Activated CD8-positive, alpha-beta memory T cell treated with anti-CD3 and anti-CD28 coated beads, Interleukin-2, amount 50 U/mL, for 1 hour (primary cell): ENCODE measurements around the gene PHLPP1.

ENCODE experiments used
- DNase-seq: peaks from one replicate; pipeline ENCODE4 v3.0.0-alpha.2; 2020; ENCODE audit errors: extremely low read depth

The PHLPP1 gene

GRCh38 chr18:62810682-62811081 is 95.3 kb downstream of the PHLPP1 start:
- DNase-seq: no peak

- no peak for DNase-seq
These were observed 96.3 kb downstream of the PHLPP1 start for GRCh38 chr18:62811674-62812073.

- DNase-seq: no peak
These were observed 96.9 kb downstream of the PHLPP1 start for GRCh38 chr18:62812242-62812641.

GRCh38 chr18:62812876-62813275 is 97.5 kb downstream of the PHLPP1 start:
- no peak for DNase-seq

GRCh38 chr18:62814132-62814759 is 98.9 kb downstream of the PHLPP1 start:
- DNase-seq: no peak

- DNase-seq: no peak
These were observed 110.0 kb downstream of the PHLPP1 start for GRCh38 chr18:62825382-62825781.

GRCh38 chr18:62827397-62827796 is 112.1 kb downstream of the PHLPP1 start:
- no peak for DNase-seq

- no peak for DNase-seq
These were observed 112.8 kb downstream of the PHLPP1 start for GRCh38 chr18:62828091-62828640.

- DNase-seq: no peak
These were observed 113.5 kb downstream of the PHLPP1 start for GRCh38 chr18:62828852-62829251.

GRCh38 chr18:62829936-62830335 is 114.6 kb downstream of the PHLPP1 start:
- no peak for DNase-seq

- no peak for DNase-seq
These were observed 116.9 kb downstream of the PHLPP1 start for GRCh38 chr18:62832282-62832681.

- DNase-seq: no peak
These were observed 118.2 kb downstream of the PHLPP1 start for GRCh38 chr18:62833494-62833893.

GRCh38 chr18:62834715-62835114 is 119.4 kb downstream of the PHLPP1 start:
- DNase-seq: no peak

- no peak for DNase-seq
These were observed 121.7 kb downstream of the PHLPP1 start for GRCh38 chr18:62837011-62837410.

- no peak for DNase-seq
These were observed 123.2 kb downstream of the PHLPP1 start for GRCh38 chr18:62838475-62839098.

GRCh38 chr18:62839874-62840713 is 124.8 kb downstream of the PHLPP1 start:
- DNase-seq: no peak

- DNase-seq: no peak
These were observed 126.1 kb downstream of the PHLPP1 start for GRCh38 chr18:62841405-62841804.

- DNase-seq: no peak
These were observed 127.6 kb downstream of the PHLPP1 start for GRCh38 chr18:62842898-62843297.

GRCh38 chr18:62844850-62845643 is 129.7 kb downstream of the PHLPP1 start:
- DNase-seq: no peak

GRCh38 chr18:62846313-62846712 is 131.0 kb downstream of the PHLPP1 start:
- no peak for DNase-seq

- DNase-seq: no peak
These were observed 131.7 kb downstream of the PHLPP1 start for GRCh38 chr18:62847081-62847480.

GRCh38 chr18:62848946-62849345 is 133.6 kb downstream of the PHLPP1 start:
- no peak for DNase-seq
